Adipose tissue (tissue), 3 donors: ENCODE measurements around the gene KIF5B. TPM values are rescaled to one million over a fixed set of nuclear protein-coding genes. Genes with fewer than 3 reads are reported as not detected.
"Not testable (repeated sequence)": the region's sequence is repeated elsewhere in the genome, so short reads cannot be mapped to it uniquely, and the experiment has no call there.

Experiments used
- H3K27ac ChIP-seq: one replicate; pipeline ENCODE4 v1.5.1; 2013; ENCODE audit warnings: low read depth, low read length
- WGBS, 3 donors: extraction: QIAGEN DNeasy Blood & Tissue Kit; methylation state at CpG; one replicate each; pipeline ENCODE4 v1.1.7; 2013; 5-methylcytosine and 5-hydroxymethylcytosine counted together
- polyA plus RNA-seq, 3 donors: library from polyadenylated mRNA; stranded (reverse); fragments of 200-250 nt; gene quantifications; one replicate each; pipeline ENCODE4 v1.2.3, GENCODE V29; 2013
- donor health status: healthy with polysubstance abuse.
- donor health status: Bipolar disorder and iron deficiency.
- donor health status: healthy.

The KIF5B gene
- polyA plus RNA-seq, 3 donors = 23.2 to 49.7 (median 47.2) TPM

DNA sequence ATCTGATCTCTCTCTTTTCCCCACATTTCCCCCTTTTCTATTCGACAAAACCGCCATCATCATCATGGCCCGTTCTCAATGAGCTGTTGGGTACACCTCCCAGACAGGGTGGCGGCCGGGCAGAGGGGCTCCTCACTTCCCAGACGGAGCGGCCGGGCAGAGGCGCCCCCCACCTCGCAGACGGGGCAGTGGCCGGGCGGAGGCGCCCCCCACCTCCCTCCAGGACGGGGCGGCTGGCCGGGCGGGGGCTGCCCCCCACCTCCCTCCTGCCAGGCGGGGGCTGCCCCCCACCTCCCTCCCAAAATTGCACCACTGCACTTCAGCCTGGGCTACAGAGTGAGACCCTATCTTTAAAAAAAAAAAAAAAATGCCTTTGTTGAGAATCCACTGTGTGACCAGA lies 77.2 kb downstream of the KIF5B start:
- not testable (repeated sequence) for H3K27ac ChIP-seq
- 98% methylated on average over 12 to 16 of the region's 19 CpGs for WGBS, 3 donors

DNA sequence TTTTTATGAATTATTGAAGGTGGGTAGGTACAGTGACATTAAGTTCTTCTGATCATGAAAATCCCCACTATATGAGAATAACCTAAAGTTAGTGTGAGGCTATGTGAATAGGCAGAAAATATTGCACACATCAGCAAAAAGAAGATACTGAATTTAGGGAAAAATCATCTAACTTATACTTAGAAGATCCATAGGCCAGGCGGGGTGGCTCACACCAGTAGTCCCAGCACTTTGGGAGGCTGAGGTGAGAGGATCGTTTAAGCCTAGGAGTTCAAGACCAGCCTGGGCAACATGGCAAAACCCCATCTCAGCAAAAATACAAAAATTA lies 78.1 kb downstream of the KIF5B start:
- WGBS, 3 donors = 66 to 70% (median 69%) methylated on average over 2 of the region's 2 CpGs

DNA sequence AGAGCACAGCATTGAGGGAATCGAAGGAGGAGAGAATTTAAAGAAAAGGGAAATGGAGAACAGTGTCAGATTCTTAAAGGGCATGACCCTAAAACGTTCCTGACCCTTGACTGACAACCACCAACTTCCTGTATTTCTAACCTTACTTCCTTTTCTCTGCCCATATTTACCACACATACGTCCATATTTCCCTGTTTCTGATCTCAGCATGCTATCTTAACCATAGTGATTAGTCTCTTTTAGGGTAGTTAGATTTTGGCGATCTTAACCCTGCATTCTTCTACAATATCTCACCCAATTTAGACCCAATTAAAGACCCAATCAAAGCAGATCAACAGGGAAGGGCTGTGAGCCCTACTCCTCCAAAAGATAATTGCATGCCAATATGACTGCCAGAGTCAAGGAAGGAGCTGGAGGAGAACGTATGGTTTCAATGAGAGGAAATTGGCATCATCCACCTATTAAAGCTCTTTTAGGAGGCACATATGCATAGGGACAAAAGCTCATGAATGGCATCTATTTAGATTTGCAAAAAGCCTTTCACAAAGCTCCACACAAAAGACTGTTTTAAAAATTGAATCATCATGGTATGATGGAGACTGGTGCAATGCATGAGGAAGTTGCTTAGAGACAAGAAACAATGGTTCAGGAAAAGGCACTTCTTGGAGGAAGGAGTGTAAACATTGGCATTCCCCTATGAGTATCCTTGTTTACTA lies 78.6 kb downstream of the KIF5B start:
- 37 to 71% (median 41%) methylated on average over 5 of the region's 5 CpGs for WGBS, 3 donors
- H3K27ac ChIP-seq = no peak overlapping the region

More for the DNA sequence above, 78.1 kb downstream of the KIF5B start:
- H3K27ac ChIP-seq = no peak overlapping the region

DNA sequence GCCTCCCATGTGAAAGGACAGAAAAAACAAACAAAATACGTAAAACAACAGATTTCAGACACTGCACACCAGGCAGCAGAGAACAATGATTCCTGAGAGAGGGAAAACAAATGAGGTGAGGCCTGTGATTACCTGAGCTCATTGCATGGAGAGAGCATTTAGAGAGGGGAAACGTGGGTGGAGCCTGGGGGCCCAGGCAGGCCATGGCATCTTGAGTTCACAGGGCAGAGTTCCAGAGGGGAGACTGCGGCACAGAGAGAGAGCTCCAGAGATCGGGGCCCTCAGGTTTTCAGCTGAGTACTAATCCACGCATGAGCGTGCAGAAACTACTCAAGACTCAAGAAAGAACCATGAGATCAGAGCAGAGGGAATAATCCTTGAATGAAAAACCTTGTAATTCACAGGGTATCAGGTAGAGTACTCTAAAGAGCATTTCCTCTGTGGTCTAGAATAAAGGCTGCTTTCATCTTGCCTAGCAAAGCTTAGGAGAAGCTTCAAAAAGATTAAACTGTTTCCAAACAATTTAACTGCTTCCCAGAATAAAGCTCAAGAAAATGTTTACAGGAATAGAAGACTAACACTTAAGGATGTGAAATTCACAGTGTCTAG lies 81.0 kb downstream of the KIF5B start:
- H3K27ac ChIP-seq = no peak overlapping the region
- 90 to 94% (median 91%) methylated on average over 6 of the region's 6 CpGs for WGBS, 3 donors

DNA sequence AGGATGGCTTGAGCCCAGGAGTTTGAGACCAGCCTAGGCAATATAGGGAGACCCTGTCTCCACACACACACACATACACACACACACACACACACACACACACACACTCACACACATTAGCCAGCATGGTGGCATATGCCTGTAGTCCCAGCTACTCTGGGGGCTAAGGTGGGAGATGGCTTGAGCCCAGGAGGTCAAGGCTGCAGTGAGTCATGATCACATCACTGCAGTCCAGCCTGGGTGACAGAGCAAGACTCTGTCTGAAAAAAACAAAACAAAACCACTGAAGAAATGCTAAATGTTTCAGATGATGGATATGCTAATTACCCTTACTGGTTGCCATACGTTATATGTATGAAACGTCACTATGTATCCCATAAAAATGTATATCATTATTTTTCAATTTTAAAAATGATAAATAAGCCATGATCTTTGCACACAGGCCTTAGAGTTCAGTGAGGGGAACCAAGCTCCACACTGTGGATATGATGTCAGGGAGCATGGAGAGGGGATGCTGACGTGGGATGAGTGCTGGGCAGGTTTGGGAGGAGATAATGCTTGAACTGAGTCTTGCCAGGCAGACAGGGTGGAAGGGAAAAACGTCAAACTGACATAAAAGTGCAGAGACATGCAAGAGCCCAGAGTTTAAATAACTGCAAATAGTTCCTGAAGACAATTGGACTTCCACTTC lies 81.6 kb downstream of the KIF5B start:
- no peak overlapping the region for H3K27ac ChIP-seq
- 86 to 87% (median 86%) methylated on average over 4 of the region's 4 CpGs for WGBS, 3 donors

DNA sequence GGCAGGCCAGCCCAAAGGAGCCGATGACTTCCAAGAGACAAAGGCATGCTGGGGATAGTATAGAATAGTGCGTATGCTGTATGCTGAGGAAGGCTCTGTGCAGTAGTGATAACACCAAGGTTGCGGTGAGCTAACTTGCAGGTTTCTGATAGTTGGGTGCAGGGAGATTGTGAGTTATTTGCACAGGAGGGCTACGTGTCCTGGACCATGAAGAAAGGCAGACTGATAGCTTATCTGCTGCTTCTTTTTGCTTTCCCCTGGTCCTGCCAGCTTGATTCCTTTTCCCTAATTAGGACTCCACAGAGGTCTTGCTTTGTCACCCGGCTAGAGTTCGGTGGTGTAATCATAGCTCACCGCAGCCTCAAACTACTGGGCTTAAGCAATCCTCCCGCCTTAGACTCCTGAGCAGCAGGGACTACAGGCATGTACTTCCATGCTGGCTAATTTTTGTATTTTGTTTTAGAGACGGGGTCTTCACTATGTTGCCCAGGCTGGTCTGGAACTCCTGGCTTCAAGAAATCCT lies 83.6 kb downstream of the KIF5B start:
- 70 to 75% (median 74%) methylated on average over 9 of the region's 9 CpGs for WGBS, 3 donors
- no peak overlapping the region for H3K27ac ChIP-seq

DNA sequence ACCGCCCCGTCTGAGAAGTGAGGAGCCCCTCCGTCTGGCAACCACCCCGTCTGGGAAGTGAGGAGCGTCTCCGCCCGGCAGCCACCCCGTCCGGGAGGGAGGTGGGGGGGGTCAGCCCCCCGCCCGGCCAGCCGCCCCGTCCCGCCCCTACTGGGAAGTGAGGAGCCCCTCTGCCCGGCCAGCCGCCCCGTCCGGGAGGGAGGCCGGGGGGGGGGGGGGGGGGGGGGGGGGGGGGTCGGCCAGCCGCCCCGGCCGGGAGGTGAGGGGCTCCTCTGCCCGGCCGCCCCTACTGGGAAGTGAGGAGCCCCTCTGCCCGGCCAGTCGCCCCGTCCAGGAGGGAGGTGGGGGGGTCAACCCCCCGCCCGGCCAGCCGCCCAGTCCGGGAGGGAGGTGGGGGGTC lies 86.4 kb downstream of the KIF5B start:
- not testable (repeated sequence) for H3K27ac ChIP-seq
- 100% methylated on average over 5 of the region's 32 CpGs; no CpG with 5 or more reads in 2 of the 3 donors for WGBS, 3 donors

DNA sequence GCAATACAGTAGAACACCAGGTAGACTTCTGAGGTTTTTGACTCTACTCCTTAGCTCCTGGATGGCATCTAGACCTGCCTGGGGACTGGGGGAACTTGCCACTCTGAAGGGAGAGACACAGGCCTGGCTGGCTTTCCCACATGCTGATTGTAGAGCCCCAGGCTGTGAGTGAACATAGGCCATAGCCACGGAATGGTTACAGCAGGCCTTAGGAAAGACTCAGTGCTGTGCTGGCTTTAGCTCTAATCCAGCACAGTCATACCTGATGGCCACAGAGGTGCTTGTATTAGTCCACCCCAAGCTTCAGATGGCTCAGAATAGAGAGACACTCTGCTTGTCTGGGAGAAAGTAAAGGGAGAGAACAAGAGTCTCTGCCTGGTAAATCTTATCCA lies 92.6 kb downstream of the KIF5B start:
- no peak overlapping the region for H3K27ac ChIP-seq
- WGBS, 3 donors = 91 to 95% (median 94%) methylated on average over 1 of the region's 1 CpG

DNA sequence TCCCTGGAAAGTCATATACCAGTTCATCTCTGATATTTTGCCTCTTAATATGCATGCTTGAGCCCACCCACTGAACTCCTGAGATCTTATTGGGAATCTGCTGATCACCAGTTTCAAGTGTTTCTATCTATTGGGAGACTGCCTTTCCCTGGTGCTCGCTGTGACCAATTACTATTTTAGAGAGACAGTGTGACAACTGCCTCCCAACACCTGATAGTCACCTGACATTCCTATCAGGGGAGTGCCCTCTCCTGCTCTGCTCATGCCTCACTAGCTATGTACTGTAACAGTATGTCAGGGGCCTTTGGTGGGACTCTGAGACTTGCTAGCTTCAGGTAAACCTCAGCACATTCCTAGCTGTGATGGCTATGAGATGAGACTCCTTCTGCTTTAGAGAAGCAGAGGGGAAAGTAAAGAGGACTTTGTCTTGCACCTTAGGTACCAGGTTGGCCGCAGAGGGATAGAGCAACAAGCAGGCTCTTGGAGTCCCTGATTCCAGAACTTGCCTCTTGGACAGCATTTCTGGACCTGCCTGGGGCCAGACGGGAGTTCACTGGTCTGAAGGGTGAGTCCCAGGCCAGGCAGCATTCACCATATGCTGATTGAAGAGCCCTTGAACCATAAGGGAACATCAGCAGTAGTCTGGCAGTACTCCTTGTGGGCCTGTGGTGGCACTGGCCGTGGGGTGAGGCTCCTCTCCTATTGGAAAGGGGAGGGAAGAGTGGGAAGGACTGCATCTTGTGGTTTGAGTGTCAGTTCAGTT lies 93.2 kb downstream of the KIF5B start:
- no peak overlapping the region for H3K27ac ChIP-seq
- WGBS, 3 donors = 92 to 94% (median 94%) methylated on average over 4 of the region's 4 CpGs

DNA sequence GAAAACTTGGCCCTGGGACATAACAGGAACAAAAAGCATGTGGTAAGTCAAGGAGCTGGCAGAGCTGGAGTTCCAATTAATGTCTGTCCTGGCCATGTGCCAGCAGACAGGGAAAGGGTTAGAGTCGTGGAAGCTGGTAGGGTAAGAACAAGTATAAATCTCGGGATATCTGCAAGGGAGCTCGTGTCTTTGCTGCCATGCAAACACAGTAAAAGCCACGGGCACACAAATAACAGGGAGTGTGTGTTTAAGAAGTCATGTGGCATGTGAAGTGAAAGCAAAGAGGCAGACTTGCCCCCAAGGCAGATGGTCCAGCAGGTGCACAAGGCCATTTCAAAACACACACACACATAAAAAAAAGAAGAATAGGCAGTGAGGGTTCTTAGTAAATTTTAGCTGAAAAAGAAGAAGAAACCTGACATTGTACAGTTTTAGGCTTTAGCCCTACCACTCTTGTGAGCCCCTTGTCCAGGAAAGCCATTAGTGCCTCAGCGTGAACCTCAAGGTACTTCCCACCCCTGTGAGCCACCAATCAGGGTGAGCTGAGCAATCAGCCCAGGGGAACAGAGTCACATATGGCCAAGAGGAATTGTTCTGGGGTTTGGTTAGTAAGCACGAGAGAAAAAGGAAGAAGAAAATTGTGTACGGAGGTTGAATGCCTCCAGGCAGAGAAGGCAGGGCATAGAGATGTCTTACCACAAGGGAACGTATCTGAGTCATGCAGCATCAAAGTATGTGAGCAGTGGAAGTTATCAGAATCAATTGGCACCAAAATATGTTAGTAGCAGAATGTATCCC lies 94.7 kb downstream of the KIF5B start:
- 51 to 56% (median 52%) methylated on average over 8 of the region's 8 CpGs for WGBS, 3 donors
- no peak overlapping the region for H3K27ac ChIP-seq

DNA sequence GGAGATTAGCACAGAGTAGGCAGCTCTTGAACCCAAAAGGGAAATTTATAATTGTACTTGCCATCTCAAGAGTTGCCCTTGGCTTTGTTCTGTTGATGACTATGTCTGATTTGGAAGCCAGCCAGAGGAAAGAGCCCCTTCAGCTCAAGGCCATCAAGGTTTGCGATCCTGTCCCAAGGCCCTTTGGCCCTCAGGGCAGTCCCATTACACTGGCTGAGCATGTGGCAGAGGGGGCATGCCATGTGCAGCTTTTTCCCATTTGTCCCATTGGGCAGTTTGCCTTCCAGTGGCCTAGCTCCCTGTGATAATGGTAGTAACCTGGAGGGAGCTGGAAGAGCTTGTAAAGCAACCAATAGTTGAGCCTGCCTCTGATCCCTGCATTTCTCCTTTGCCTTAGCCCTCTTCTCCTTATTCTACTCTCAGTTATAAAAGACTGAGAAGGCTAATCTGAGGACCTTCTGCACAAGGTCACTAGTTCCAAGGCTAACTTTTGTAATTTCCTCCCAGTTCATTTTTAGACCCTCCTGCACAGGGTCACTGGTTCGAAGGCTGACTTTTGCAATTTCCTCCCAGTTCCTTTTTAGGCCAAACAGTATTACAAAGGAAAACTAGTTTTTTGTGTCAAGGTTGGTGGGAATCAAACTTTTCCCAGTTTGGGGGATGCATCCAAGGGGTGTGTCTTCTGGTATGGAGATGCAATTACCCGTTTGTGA lies 96.6 kb downstream of the KIF5B start:
- 25 to 50% (median 34%) methylated on average over 3 of the region's 3 CpGs for whole genome bisulfite sequencing, 3 donors
- no peak overlapping the region for H3K27ac ChIP-seq

Other genes starting within 250 kb of the KIF5B start
- 10 to 100 TPM in 1 of 3 donors, 1 to 10 TPM in 2; 7.8 to 25.8 (median 9.2) TPM for gene ARHGAP12, start 127.6 kb downstream of the KIF5B start, polyA plus RNA-seq